Brain microvascular endothelial cell (primary cell): ENCODE measurements around the gene CRYBG1.

Experiments
- DNase-seq: peaks from one replicate; pipeline ENCODE4 v3.0.0-alpha.2; 2020
- H3K27ac ChIP-seq: fragments of 250-450 bp; sonication (Bioruptor Pico); 2 replicates; pipeline ENCODE4 v1.5.1; 2020; ENCODE audit warnings: mild to moderate bottlenecking, moderate library complexity
- H3K27me3 ChIP-seq: fragments of 250-450 bp; sonication (Bioruptor Pico); replicated peaks from 2 replicates; pipeline ENCODE4 v1.5.1; 2020; ENCODE audit warnings: mild to moderate bottlenecking
- H3K36me3 ChIP-seq: fragments of 250-450 bp; sonication (Bioruptor Pico); replicated peaks from 2 replicates; pipeline ENCODE4 v1.5.1; 2020; ENCODE audit warnings: mild to moderate bottlenecking
- H3K4me3 ChIP-seq: 2 replicates; pipeline ENCODE4 v1.5.1; 2011; ENCODE audit warnings: low read depth, mild to moderate bottlenecking, control low read depth, low read length, moderate library complexity
- in situ Hi-C: cut with HindIII; loops from 2 replicates; pipeline ENCODE4 v1.10.0; 2017; ENCODE audit warnings: low sequenced_read_pairs, low pct_ligation_motif_present
- TF ChIP-seq, protein P1 (sequence below): IDR thresholded peaks from 2 replicates; pipeline ENCODE4 v1.5.1; 2011; ENCODE audit warnings: low read depth, mild to moderate bottlenecking, moderate library complexity, low read length, control low read depth, inconsistent platforms; ENCODE audit errors: missing control alignments

CRYBG1 gene

DNA sequence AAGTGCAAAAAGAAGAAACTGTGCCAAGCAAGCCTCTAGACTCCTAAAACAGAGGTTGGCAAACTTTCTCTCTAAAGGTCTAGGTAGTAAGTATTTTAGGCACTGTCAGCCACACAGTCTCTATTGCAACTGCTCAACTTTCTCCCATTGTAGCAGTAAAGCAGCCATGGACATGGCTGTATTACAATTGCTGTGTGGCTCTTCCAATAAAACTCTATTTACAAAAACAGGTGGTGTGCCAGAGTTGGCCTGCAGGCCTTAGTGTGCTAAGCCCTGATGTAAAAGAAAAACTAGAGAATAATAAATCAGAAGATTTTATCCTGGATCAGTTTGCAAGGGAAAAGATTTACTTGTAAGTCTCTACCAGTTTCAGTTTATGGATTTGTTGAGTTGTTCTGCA is 74.0 kb downstream of the CRYBG1 start:
- Histone ChIP-seq H3K36me3 (no peaks in the 10 kb centered on the region), H3K4me3 (no peak overlapping the region), H3K27ac (no peak overlapping the region), H3K27me3 (no peaks in the 10 kb centered on the region)
- DNase-seq, result no peak
- TF ChIP-seq, protein P1, sequence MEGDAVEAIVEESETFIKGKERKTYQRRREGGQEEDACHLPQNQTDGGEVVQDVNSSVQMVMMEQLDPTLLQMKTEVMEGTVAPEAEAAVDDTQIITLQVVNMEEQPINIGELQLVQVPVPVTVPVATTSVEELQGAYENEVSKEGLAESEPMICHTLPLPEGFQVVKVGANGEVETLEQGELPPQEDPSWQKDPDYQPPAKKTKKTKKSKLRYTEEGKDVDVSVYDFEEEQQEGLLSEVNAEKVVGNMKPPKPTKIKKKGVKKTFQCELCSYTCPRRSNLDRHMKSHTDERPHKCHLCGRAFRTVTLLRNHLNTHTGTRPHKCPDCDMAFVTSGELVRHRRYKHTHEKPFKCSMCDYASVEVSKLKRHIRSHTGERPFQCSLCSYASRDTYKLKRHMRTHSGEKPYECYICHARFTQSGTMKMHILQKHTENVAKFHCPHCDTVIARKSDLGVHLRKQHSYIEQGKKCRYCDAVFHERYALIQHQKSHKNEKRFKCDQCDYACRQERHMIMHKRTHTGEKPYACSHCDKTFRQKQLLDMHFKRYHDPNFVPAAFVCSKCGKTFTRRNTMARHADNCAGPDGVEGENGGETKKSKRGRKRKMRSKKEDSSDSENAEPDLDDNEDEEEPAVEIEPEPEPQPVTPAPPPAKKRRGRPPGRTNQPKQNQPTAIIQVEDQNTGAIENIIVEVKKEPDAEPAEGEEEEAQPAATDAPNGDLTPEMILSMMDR, result no peak
- in situ Hi-C loops, result no loop called here

DNA sequence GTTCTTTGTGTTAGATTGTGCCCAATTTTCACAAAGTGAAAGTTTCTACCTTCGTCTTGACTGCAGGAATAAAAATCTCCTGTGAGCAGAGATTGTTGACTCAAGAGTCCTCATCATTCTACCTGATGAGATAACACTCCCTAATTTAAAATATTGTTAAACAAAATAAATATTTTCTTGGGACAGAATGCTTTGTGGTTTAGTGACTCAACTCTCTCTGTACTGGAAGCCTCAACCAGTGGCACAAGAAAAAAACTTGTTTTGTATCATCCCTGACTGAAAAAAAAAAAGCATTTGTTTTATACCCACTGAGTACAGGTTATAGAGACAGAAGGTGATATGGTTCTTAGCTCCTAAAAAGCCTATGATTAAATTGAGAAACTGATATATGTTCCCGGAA is 78.9 kb downstream of the CRYBG1 start:
- Histone ChIP-seq H3K27ac (no peak overlapping the region), H3K27me3 (peaks cover 24% of the 10 kb centered on the region), H3K36me3 (no peaks in the 10 kb centered on the region), H3K4me3 (no peak overlapping the region)
- DNase-seq, result no peak
- in situ Hi-C loops, result no loop called here
- TF ChIP-seq, protein P1, result no peak

GRCh38 chr6:106440546-106440945 is 80.0 kb downstream of the CRYBG1 start:
- Histone ChIP-seq H3K27ac (no peak overlapping the region), H3K27me3 (peaks cover 24% of the 10 kb centered on the region)
- in situ Hi-C loops, result loop anchor here (10.0 kb wide), 1 partner anchor 124 kb away; no protein-coding TSS in a partner anchor

GRCh38 chr6:106442395-106442794 is 81.9 kb downstream of the CRYBG1 start:
- TF ChIP-seq, protein P1, result no peak
- Histone ChIP-seq H3K27me3 (peaks cover 24% of the 10 kb centered on the region), H3K36me3 (no peaks in the 10 kb centered on the region), H3K4me3 (no peak overlapping the region), H3K27ac (no peak overlapping the region)
- in situ Hi-C loops, result loop anchor here (10.0 kb wide), 1 partner anchor 122 kb away; no protein-coding TSS in a partner anchor
- no peak for DNase-seq

More at GRCh38 chr6:106440546-106440945, 80.0 kb downstream of the CRYBG1 start:
- Histone ChIP-seq H3K36me3 (no peaks in the 10 kb centered on the region), H3K4me3 (no peak overlapping the region)
- no peak for DNase-seq
- TF ChIP-seq, protein P1, result no peak

GRCh38 chr6:106444777-106445507 is 84.4 kb downstream of the CRYBG1 start:
- in situ Hi-C loops, result loop anchor here (10.0 kb wide), 1 partner anchor 120 kb away; no protein-coding TSS in a partner anchor
- H3K36me3 ChIP-seq, result no peaks in the 10 kb centered on the region
- no peak overlapping the region for H3K4me3 ChIP-seq
- H3K27me3 ChIP-seq, result peaks cover 22% of the 10 kb centered on the region
- no peak overlapping the region for H3K27ac ChIP-seq
- TF ChIP-seq, protein P1, result peak; percentile 64
- DNase-seq, result peak; percentile 47

GRCh38 chr6:106445508-106445878 is 85.0 kb downstream of the CRYBG1 start:
- in situ Hi-C loops, result loop anchor here (10.0 kb wide), 1 partner anchor 119 kb away; no protein-coding TSS in a partner anchor
- Histone ChIP-seq H3K4me3 (no peak overlapping the region), H3K27me3 (peaks cover 17% of the 10 kb centered on the region), H3K27ac (no peak overlapping the region), H3K36me3 (no peaks in the 10 kb centered on the region)
- TF ChIP-seq, protein P1, result no peak
- DNase-seq, result no peak
